Suprapubic skin (tissue), 2 donors: Measurements from ENCODE around the gene ALDH1A1.

Experiments
- EP300 ChIP-seq: sonication (generic); formaldehyde crosslinking; IDR thresholded peaks from one replicate; pipeline ENCODE4 v1.6.1; 2017; ENCODE audit warnings: antibody characterized with exemption
- POLR2A ChIP-seq, 2 donors: fragments of 450-650 bp; IDR thresholded peaks; one replicate each; pipeline ENCODE4 v1.6.1; 2017; ENCODE audit warnings: antibody characterized with exemption in 2 of 2, mild to moderate bottlenecking in 2 of 2, moderate library complexity in 2 of 2

DNA sequence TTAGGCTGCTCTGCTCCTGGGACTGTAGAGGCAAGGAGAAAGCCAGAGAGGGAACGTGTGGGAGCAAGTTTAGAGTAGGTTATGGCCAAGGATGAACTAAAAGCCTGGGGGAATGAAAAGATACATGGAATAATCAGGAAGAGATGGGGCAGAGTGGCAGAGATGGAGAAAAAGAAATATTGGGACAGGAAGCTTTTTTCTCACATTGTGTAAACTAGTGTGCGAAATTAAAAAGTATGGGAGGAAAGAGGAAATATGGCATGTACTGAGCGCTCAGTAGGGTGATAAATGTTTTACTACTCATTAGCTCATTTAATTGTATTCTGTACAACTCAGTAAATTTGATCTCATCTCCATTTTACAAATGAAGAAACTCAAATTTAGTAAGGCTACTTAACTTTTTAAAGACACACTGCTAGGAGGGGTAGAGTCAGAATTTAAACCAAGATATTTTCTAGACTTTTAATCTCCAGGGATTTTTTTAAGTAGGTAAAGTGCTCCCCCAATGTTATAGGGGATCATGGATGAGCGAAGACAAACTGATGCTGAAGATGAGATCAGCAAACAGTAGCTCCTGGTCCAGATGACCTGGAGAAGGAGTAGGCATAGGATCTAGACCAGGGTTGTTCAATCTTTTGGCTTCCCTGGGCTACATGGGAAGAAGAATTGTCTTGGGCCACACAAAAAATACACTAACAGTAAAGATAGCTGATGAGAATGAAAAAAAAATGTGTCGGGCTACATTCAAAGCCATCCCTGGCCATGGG, 30.8 kb downstream of the ALDH1A1 start:
- TF ChIP-seq POLR2A (IDR thresholded peaks at IDR 0.05) = no peak
- no peak for TF ChIP-seq EP300
